ENCODE data around the gene NAA50.

The NAA50 gene

DNA sequence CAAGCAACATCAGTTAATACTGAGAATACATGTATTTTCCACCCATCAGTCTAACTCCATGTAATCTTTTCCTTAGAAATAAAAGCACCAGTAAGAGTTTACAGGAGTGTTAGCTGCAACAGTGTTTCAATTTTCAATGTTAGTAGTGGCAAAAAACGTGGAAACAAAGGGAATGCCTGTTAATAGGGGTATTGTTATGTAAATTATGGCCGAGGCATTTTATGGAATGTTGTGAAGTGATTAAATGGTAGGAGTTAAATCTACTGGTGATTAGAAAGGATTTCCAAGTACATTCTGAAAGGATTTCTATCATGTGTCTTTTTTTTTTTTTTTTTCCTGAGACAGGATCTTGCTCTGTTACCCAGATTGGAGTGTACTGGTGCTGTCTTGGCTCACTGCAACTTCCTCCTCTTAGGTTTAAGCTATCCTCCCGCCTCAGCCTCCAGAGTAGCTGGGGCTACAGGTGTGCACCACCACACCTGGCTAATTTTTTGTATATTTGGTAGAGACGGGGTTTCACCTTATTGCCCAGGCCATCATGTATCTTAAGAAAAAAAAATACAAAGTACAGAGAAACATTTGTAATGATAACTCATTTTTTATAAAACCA lies 7.4 kb upstream of the NAA50 start:
- DNase-seq (ENCODE audit: low spot score): no peak
- Mint-ChIP-seq H3K36me3 (ENCODE audit: low read depth) (peaks cover 10% of the 10 kb centered on the region), H3K27me3 (ENCODE audit: low read depth) (no peaks in the 10 kb centered on the region), H3K4me3 (no peak overlapping the region), H3K4me1 (ENCODE audit: low read depth) (peaks cover 9% of the 10 kb centered on the region), H3K27ac (no peak overlapping the region), H3K9me3 (peaks cover 3% of the 10 kb centered on the region)

DNA sequence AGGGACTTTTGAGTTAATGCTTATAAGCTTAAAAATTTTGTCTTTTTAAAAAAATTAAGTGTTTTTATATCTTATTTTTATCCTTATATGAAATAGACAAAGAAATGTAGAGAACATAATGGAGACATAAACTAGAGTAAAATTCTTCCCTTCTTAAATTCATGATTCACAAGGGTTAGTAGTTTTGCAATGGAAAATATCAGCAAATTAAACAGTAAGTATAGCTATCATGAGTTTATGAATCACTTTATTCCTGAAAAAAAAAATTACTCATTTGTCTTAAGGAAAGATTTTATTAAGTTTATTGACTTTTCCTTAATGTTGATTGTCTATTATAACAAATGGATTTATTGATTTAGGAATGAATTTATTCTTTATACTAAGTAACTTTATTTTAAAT lies 5.1 kb upstream of the NAA50 start:
- peaks cover 24% of the 10 kb centered on the region for H3K4me1 Mint-ChIP-seq (ENCODE audit: low read depth)
- H3K9me3 Mint-ChIP-seq: no peaks in the 10 kb centered on the region
- H3K36me3 Mint-ChIP-seq (ENCODE audit: low read depth): peaks cover 5% of the 10 kb centered on the region
- H3K4me3 Mint-ChIP-seq: no peak overlapping the region
- no peaks in the 10 kb centered on the region for H3K27me3 Mint-ChIP-seq (ENCODE audit: low read depth)
- H3K27ac Mint-ChIP-seq: no peak overlapping the region
- DNase-seq (ENCODE audit: low spot score): no peak

DNA sequence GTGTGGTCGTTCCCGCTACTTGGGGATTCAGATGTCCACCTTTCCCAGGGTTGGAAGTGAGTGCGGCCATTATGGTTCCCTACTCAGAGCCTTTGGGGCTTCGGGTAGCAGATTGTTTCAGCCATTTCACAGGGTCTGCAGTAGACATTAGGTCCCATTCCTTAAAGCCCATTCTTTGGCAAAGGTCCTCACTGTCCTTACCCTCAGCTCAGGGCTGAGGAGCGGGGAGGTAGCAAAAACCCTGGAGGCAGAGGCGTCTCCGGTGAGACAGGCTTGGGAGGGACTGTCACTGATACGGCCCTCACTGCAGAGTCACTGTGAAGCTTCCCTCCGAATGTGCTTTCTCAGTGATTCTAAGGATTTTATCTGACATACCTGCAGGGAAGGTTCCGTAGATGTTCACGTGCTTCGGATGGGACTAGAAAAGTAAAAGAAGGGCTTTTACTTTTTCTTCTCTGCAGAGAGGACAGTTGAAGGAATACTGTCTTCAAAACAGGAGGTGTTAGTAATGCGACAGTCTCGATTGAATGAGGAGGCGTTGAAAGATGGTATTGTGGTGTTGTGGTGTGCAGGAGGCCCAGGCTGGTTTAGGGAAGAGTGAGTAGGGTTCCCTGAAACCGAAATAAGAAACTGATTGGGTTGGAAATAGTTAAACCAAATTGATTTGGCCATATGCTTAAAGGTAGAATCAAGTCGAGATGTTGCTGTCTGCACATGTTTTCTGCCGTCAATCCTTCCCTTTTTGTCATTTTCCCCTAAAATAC lies 1.4 kb upstream of the NAA50 start:
- Mint-ChIP-seq H3K36me3 (ENCODE audit: low read depth) (peaks cover 11% of the 10 kb centered on the region), H3K27ac (peak overlapping the region; percentile 99), H3K9me3 (no peaks in the 10 kb centered on the region), H3K4me1 (ENCODE audit: low read depth) (peaks cover 44% of the 10 kb centered on the region), H3K4me3 (peak overlapping the region; percentile 94), H3K27me3 (ENCODE audit: low read depth) (no peaks in the 10 kb centered on the region)
- peak; percentile 71 for DNase-seq (ENCODE audit: low spot score)

DNA sequence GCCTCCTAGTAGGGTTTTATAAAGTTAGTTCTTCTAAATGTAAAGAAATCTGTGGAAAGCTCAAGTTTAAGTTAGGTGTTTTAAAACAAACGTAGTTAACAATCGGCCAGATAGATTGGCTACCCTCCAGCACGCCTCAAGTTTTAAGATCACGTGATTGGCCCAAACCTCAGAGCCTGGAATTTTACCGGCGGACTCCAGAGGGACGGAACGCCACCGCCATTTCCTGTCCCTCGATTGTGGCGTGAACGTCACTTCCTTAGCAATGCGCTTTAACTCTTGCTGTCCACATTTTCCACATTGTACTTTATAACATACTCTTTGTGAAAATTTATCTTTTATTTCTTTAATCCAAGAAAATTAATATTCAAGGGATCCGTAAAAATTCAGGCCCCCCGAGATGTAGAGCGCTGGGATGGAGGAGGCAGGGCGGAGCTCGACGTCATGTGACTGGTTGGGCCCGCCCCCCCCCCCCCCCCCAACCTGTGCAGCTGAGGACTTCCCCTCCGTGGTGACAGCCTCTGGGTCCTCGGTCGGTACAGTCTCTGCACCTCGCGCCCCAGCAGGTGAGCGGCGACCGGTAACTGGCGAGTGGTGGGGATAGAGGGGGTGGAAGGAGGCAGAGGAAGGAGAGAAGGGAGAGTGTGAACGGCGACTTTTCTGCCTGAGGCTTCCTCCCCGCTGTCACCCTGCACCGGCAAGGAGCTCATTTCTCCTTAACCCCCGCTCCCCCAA lies 666 bp upstream of the NAA50 start, which contains the start of gene ATP6V1A:
TSS of gene ATP6V1A (plus strand) at position 488 of the 735 bp plus-strand sequence. CDS start 31,719 bp downstream, outside the sequence.
- Mint-ChIP-seq H3K27me3 (ENCODE audit: low read depth) (no peaks in the 10 kb centered on the region), H3K9me3 (no peaks in the 10 kb centered on the region), H3K27ac (peak within 1 kb of the TSS; percentile 99), H3K36me3 (ENCODE audit: low read depth) (peaks cover 12% of the 10 kb centered on the region), H3K4me3 (peak within 1 kb of the TSS; percentile 94), H3K4me1 (ENCODE audit: low read depth) (peaks cover 51% of the 10 kb centered on the region)
- DNase-seq (ENCODE audit: low spot score): peak; percentile 83

DNA sequence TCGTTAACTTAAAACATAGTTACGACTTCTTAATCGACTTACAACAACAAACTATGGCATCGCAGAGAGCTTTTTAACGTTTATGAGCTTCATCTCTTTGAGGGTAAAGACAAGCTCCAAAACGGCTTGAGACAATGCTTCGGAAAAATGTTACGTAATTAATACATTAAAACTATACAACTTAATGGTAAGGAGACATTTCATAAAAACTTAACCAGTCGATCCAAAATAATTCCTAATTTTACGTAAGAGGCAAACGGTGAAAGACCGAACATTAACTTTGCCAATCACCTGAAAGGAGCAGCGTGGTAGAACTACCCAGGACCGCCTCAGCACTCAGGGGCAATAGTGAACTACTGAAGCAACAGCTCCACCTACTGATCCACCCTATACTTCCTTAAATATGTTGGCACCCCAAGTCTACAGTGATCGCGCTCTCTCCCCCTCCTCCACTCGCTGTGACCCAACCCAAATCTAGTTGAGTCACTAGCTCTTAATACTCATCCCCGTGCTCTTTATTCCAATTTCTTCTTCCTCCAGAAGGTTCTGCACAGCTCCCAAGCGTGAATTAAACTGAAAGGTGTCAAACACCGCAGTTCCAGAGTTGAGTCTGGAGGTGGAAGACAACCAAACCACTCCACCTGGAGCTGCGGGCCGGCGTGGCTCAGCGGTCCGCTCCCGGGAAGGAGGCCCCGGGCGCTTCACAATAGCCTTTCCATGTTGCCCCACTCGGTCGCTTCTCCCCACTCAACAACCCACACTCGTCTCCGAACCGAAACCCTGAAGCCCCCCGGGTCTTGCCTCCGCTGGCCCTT lies 901 bp downstream of the NAA50 start:
- Mint-ChIP-seq H3K9me3 (no peaks in the 10 kb centered on the region), H3K4me3 (peak overlapping the region; percentile 94), H3K27ac (peak overlapping the region; percentile 99), H3K27me3 (ENCODE audit: low read depth) (no peaks in the 10 kb centered on the region), H3K4me1 (ENCODE audit: low read depth) (peaks cover 59% of the 10 kb centered on the region), H3K36me3 (ENCODE audit: low read depth) (peaks cover 12% of the 10 kb centered on the region)
- DNase-seq (ENCODE audit: low spot score): peak; percentile 78

DNA sequence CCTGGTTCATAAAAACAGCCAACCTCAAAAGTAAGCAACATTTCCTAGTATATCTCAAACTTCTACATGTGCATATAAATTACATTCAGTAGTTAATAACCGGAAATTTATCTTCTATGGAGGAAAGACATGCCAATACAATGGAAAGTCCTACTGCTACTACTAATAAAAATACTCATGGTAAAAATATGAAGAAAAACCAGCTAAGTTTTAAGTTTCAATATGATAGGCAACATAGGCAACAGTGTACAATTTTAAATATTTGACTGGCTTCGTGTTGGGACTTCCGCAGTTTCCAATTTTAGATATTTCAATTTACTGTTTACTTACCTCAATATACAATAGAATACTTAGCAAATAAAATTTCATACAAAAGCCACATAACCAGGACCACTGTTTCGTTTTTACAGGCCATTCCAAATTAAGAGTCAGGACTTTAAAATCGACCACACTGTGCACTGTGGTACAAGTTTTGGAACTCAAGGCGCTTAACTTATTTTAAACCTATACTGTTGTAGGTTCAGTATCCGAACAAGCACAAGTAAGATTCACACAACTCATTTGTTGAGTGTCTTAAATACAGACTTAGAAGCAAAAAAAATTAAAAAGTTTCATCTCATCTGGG lies 2.9 kb downstream of the NAA50 start:
- H3K4me3 Mint-ChIP-seq: peak overlapping the region; percentile 94
- H3K36me3 Mint-ChIP-seq (ENCODE audit: low read depth): peaks cover 12% of the 10 kb centered on the region
- peaks cover 53% of the 10 kb centered on the region for H3K4me1 Mint-ChIP-seq (ENCODE audit: low read depth)
- no peak for DNase-seq (ENCODE audit: low spot score)
- no peaks in the 10 kb centered on the region for H3K27me3 Mint-ChIP-seq (ENCODE audit: low read depth)
- peak overlapping the region; percentile 2 for H3K27ac Mint-ChIP-seq
- H3K9me3 Mint-ChIP-seq: no peaks in the 10 kb centered on the region

DNA sequence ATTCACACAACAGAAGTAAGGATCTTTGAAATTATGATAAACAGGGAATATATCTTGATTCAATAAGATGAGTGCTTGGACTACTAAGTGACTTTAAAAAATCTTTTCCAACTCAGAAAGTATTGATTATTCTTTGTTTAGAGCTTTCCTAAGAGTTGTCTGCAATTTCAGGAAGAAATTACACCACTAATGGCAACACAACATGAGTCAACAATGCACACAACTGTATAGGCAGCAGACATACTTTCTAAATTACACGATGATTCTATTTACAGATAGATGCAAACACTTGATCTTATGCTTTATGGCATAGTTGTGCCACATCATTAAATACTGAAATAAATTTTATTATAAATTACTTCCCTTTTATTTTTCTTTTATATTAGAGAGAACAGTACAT lies 4.4 kb downstream of the NAA50 start:
- no peak for DNase-seq (ENCODE audit: low spot score)
- Mint-ChIP-seq H3K27ac (peak overlapping the region; percentile 69), H3K27me3 (ENCODE audit: low read depth) (no peaks in the 10 kb centered on the region), H3K4me1 (ENCODE audit: low read depth) (peaks cover 53% of the 10 kb centered on the region), H3K4me3 (no peak overlapping the region), H3K36me3 (ENCODE audit: low read depth) (peaks cover 11% of the 10 kb centered on the region), H3K9me3 (no peaks in the 10 kb centered on the region)

DNA sequence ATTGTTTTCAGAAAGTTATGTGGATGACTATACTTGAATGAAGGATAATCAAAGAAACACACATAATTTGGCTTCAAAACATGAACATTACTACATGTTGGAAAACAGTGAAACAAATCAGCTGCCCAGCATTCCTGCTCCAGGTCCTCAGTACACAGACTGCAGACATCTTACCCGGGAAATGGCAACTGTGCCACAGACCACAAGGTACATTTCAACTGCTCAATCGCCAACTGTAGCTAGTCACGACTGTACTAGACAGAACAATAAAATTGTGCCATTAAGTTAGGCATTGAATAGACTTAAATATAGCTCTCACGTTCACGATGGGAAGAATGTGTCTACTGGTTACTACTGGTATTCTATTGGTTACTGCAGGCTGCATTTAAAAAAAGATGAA lies 5.0 kb downstream of the NAA50 start:
- Mint-ChIP-seq H3K27ac (no peak overlapping the region), H3K4me3 (no peak overlapping the region), H3K4me1 (ENCODE audit: low read depth) (peaks cover 52% of the 10 kb centered on the region), H3K9me3 (no peaks in the 10 kb centered on the region), H3K36me3 (ENCODE audit: low read depth) (peaks cover 11% of the 10 kb centered on the region), H3K27me3 (ENCODE audit: low read depth) (no peaks in the 10 kb centered on the region)
- no peak for DNase-seq (ENCODE audit: low spot score)

DNA sequence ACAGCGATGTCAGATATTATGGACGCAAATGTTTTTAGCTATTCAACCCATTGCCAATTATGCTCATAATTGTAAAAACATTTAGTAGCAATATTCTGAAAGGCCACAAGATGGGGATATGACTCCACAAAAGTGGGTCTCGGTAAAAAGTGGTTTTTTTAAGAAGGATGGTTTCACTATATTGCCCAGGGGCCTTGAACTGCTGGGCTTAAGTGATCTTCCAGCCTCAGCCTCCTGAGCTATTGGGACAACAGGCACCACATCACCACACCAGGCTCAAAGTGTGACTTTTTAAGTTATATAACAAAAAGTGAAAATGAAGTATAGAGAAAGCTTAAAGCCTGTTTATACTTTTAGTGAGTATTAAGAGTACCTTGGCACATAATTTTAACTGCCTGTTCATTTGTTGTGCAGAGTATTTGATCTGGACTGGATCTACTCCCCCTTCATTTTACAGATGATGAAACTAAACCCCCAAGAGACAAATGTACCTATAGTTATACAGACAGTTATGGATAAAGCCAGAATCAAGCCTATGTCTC lies 9.4 kb downstream of the NAA50 start:
- H3K4me1 Mint-ChIP-seq (ENCODE audit: low read depth): peaks cover 33% of the 10 kb centered on the region
- peak overlapping the region; percentile 37 for H3K27ac Mint-ChIP-seq
- DNase-seq (ENCODE audit: low spot score): peak; percentile 10
- peaks cover 1% of the 10 kb centered on the region for H3K36me3 Mint-ChIP-seq (ENCODE audit: low read depth)
- H3K9me3 Mint-ChIP-seq: no peaks in the 10 kb centered on the region
- H3K4me3 Mint-ChIP-seq: peak overlapping the region; percentile 13
- no peaks in the 10 kb centered on the region for H3K27me3 Mint-ChIP-seq (ENCODE audit: low read depth)

DNA sequence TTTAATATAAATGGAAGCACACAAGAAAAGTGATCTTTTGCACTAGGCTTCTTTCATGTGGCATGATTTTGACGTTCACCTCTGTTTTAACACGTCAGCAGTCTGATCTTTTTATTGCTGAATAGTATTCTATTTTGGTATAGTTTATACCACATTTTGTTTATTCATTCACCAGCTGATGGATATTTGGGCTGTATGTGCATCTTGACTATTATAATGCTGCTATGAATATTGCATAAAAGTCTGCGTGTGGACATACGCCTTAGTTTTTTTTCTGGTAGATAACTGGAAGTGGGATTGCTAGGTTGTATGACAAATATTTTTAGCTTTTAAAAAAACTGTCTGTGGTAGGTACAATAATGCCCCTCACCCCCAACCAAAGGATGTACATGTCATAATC lies 14.4 kb downstream of the NAA50 start:
- DNase-seq (ENCODE audit: low spot score): no peak
- no peak overlapping the region for H3K4me3 Mint-ChIP-seq
- no peaks in the 10 kb centered on the region for H3K27me3 Mint-ChIP-seq (ENCODE audit: low read depth)
- H3K36me3 Mint-ChIP-seq (ENCODE audit: low read depth): peaks cover 3% of the 10 kb centered on the region
- no peak overlapping the region for H3K27ac Mint-ChIP-seq
- H3K4me1 Mint-ChIP-seq (ENCODE audit: low read depth): peaks cover 16% of the 10 kb centered on the region
- no peaks in the 10 kb centered on the region for H3K9me3 Mint-ChIP-seq

DNA sequence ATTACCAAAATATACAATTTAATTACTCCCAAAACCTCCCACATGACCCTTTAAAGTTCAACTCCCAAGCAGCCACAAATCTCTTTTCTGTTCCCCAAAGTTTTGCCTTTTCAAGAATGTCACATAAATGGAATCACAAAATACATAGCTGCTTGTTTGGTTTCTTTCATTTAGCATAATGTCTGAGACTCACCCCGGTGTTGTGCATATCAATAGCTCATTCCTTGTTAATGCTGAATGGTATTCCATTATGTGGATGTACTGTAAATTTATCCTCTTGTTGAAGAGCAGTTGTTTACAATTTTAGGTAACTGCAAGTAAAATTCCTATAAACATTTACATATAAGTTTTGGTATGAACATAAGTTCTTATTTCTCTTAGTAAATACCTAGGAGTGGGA lies 15.5 kb downstream of the NAA50 start:
- H3K36me3 Mint-ChIP-seq (ENCODE audit: low read depth): peaks cover 5% of the 10 kb centered on the region
- H3K27ac Mint-ChIP-seq: no peak overlapping the region
- no peak for DNase-seq (ENCODE audit: low spot score)
- H3K9me3 Mint-ChIP-seq: no peaks in the 10 kb centered on the region
- H3K4me1 Mint-ChIP-seq (ENCODE audit: low read depth): peaks cover 14% of the 10 kb centered on the region
- no peak overlapping the region for H3K4me3 Mint-ChIP-seq
- no peaks in the 10 kb centered on the region for H3K27me3 Mint-ChIP-seq (ENCODE audit: low read depth)

DNA sequence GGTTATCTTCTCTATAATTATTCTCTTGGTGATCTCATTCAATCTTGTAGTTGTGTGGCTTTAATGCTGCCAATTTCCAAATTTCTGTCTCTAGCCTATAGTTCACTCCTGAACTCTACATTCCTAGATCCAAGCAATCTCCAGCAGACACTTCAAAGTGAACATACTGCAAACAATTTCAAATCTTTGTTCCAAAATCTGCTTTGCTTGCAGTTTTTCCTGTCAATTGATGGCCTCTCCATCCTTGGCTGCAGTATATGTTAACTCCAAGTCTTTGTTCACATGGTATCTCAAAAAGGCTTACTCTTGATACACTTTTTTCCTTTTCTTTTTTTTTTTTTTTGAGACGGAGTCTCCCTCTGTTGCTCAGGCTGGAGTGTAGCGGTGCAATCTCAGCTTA lies 17.4 kb downstream of the NAA50 start:
- no peak overlapping the region for H3K4me3 Mint-ChIP-seq
- H3K27ac Mint-ChIP-seq: no peak overlapping the region
- H3K4me1 Mint-ChIP-seq (ENCODE audit: low read depth): peaks cover 15% of the 10 kb centered on the region
- peaks cover 10% of the 10 kb centered on the region for H3K36me3 Mint-ChIP-seq (ENCODE audit: low read depth)
- H3K27me3 Mint-ChIP-seq (ENCODE audit: low read depth): no peaks in the 10 kb centered on the region
- DNase-seq (ENCODE audit: low spot score): no peak
- H3K9me3 Mint-ChIP-seq: no peaks in the 10 kb centered on the region

DNA sequence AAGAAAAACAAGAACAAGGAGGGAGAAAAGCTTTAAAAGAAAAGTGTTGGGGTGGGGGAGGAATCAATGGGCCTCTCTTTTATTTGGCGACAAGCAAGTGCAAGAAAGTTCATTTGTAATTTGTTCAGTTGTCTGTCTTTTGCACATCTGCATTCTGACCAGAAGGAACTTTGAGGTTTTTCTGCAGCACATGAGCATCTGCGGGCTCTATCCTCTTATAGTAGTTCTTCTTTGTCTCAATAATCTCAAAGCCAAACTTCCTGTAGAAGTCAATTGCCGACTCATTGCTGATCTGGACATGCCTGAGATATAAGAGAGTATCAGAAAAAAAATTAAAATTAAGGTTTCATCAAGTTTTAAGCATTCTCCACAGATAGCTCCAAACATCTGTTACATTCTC lies 24.4 kb downstream of the NAA50 start:
- H3K9me3 Mint-ChIP-seq: no peaks in the 10 kb centered on the region
- H3K27ac Mint-ChIP-seq: peak overlapping the region; percentile 31
- peaks cover 15% of the 10 kb centered on the region for H3K4me1 Mint-ChIP-seq (ENCODE audit: low read depth)
- H3K4me3 Mint-ChIP-seq: peak overlapping the region; percentile 12
- no peak for DNase-seq (ENCODE audit: low spot score)
- no peaks in the 10 kb centered on the region for H3K27me3 Mint-ChIP-seq (ENCODE audit: low read depth)
- H3K36me3 Mint-ChIP-seq (ENCODE audit: low read depth): peaks cover 43% of the 10 kb centered on the region

Data from T-helper 2 cell treated with Interferon-gamma antibody and Interleukin-4, amounts not matched to agents 5 μg/mL and 100 μg/mL, for 36 hours (primary cell).